Tibial artery (tissue), 4 donors: ENCODE data around the gene MT1G.

Experiments
- DNase-seq, 2 donors: peaks; one replicate each; pipeline ENCODE4 v3.0.0-alpha.2; 2019
- H3K27ac ChIP-seq, 2 donors: fragments of 200-600 bp; sonication (generic) in 1 of 2; 1 replicate in 1 of 2; 2 replicates in 1 of 2; pipeline ENCODE4 v1.5.1; 2018 to 2019; ENCODE audit warnings: mild to moderate bottlenecking in 1 of 2
- H3K27me3 ChIP-seq, 2 donors: fragments of 200-600 bp; sonication (generic) in 1 of 2; one replicate each; pipeline versions ENCODE4 v1.5.1 to v1.6.0; 2016 to 2019
- H3K36me3 ChIP-seq, 3 donors: fragments of 200-600 bp; sonication (generic) in 2 of 3; one replicate each; pipeline ENCODE4 v1.5.1; 2016 to 2019; ENCODE audit warnings: mild to moderate bottlenecking in 2 of 3
- H3K4me1 ChIP-seq, 4 donors: fragments of 200-600 bp; sonication (generic) in 2 of 4; 1 replicate in 3 of 4; 2 replicates in 1 of 4; pipeline ENCODE4 v1.5.1; 2016 to 2019
- H3K4me3 ChIP-seq, 2 donors: fragments of 200-600 bp; sonication (generic) in 1 of 2; 1 replicate in 1 of 2; 2 replicates in 1 of 2; pipeline ENCODE4 v1.5.1; 2018 to 2019; ENCODE audit warnings: mild to moderate bottlenecking in 2 of 2
- H3K9me3 ChIP-seq, 3 donors: fragments of 200-600 bp; sonication (generic) in 1 of 3; one replicate each; pipeline ENCODE4 v1.5.1; 2016 to 2019
- intact Hi-C: fragments of 100-400 bp; cut with DNase I; formaldehyde crosslinking; loops from one replicate; pipeline ENCODE4 v1.15.0; 2023; ENCODE audit warnings: low total_unique reads
- TF ChIP-seq, protein P1 (sequence below), 2 experiments: fragments of 200-600 bp in 1 of 2; fragments of 450-650 bp in 1 of 2; IDR thresholded peaks; one replicate each; pipeline ENCODE4 v1.5.1; 2017 to 2019; ENCODE audit warnings: antibody characterized with exemption in 2 of 2, mild to moderate bottlenecking in 1 of 2, moderate library complexity in 1 of 2

Gene MT1G

GRCh38 chr16:56684256-56684925 lies 16.5 kb upstream of the MT1G start:
- no peak for DNase-seq
- Histone ChIP-seq H3K36me3 (peaks cover 6 to 25% (median 14%) of the 10 kb centered on the region in 3 donors), H3K27ac (peak overlapping the region; percentile 87 to 88), H3K4me3 (peak overlapping the region; percentile 80 to 82), H3K9me3 (peaks cover 0 to 10% (median 0%) of the 10 kb centered on the region in 3 donors), H3K4me1 (peaks cover 0 to 39% (median 10%) of the 10 kb centered on the region in 4 donors), H3K27me3 (no peaks in the 10 kb centered on the region)
- intact Hi-C loops = loop anchor here (5.0 kb wide), 1 partner anchor 77 kb away; the partner anchor contains the start of gene MT2A
- TF ChIP-seq, protein P1, sequence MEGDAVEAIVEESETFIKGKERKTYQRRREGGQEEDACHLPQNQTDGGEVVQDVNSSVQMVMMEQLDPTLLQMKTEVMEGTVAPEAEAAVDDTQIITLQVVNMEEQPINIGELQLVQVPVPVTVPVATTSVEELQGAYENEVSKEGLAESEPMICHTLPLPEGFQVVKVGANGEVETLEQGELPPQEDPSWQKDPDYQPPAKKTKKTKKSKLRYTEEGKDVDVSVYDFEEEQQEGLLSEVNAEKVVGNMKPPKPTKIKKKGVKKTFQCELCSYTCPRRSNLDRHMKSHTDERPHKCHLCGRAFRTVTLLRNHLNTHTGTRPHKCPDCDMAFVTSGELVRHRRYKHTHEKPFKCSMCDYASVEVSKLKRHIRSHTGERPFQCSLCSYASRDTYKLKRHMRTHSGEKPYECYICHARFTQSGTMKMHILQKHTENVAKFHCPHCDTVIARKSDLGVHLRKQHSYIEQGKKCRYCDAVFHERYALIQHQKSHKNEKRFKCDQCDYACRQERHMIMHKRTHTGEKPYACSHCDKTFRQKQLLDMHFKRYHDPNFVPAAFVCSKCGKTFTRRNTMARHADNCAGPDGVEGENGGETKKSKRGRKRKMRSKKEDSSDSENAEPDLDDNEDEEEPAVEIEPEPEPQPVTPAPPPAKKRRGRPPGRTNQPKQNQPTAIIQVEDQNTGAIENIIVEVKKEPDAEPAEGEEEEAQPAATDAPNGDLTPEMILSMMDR (IDR thresholded peaks at IDR 0.05) = no peak

- H3K4me3 ChIP-seq = peak overlapping the region; percentile 80 to 82
- H3K4me1 ChIP-seq = peaks cover 0 to 39% (median 10%) of the 10 kb centered on the region in 4 donors
- H3K9me3 ChIP-seq = peaks cover 0 to 10% (median 0%) of the 10 kb centered on the region in 3 donors
- TF ChIP-seq, protein P1 (IDR thresholded peaks at IDR 0.05) = no peak
- no peak for DNase-seq
- H3K27ac ChIP-seq = peak overlapping the region; percentile 87 to 88
- H3K36me3 ChIP-seq = peaks cover 6 to 25% (median 14%) of the 10 kb centered on the region in 3 donors
- intact Hi-C loops = loop anchor here (5.0 kb wide), 1 partner anchor 76 kb away; the partner anchor contains the start of gene MT2A
- no peaks in the 10 kb centered on the region for H3K27me3 ChIP-seq
These were observed 15.7 kb upstream of the MT1G start for GRCh38 chr16:56683424-56684172.

DNA sequence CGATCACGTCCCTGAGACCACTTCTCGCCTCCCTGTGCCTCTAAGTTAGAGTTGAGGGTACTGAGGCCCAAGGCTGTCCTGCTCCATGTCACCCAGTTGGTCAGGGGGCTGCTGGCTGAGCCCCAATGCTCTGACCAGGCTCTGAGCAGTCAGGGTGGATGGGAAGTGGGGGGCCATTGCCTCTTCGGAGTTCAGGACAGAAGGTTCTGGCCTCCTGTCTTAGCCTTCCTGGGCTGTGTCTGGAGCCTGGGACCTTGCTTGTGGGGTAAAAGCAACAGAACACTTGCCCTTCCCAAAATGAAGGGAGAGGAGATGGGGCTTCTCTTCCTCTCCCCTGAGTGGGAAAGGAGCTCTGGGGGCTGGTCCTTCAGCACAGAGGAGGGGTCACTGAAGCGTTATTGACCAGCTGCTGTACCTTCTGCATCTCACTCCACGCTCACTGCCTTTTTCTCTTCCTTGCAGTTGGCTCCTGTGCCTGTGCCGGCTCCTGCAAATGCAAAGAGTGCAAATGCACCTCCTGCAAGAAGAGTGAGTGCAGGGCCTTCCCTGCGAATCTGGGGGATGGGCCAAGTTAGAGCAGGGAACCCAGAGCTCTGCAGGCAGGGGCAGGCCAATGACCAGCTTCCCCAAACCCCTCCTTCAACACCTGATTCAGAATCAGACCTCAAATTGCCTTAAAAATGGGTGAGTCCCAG lies 15.0 kb upstream of the MT1G start:
- Histone ChIP-seq H3K27ac (peak overlapping the region; percentile 87 to 88), H3K4me1 (peaks cover 0 to 39% (median 10%) of the 10 kb centered on the region in 4 donors), H3K4me3 (peak overlapping the region; percentile 80 to 82), H3K36me3 (peaks cover 6 to 25% (median 14%) of the 10 kb centered on the region in 3 donors), H3K27me3 (no peaks in the 10 kb centered on the region), H3K9me3 (peaks cover 0 to 10% (median 0%) of the 10 kb centered on the region in 3 donors)
- intact Hi-C loops = loop anchor here (5.0 kb wide), 1 partner anchor 76 kb away; the partner anchor contains the start of gene MT2A
- TF ChIP-seq, protein P1 (IDR thresholded peaks at IDR 0.05) = no peak
- DNase-seq = no peak

DNA sequence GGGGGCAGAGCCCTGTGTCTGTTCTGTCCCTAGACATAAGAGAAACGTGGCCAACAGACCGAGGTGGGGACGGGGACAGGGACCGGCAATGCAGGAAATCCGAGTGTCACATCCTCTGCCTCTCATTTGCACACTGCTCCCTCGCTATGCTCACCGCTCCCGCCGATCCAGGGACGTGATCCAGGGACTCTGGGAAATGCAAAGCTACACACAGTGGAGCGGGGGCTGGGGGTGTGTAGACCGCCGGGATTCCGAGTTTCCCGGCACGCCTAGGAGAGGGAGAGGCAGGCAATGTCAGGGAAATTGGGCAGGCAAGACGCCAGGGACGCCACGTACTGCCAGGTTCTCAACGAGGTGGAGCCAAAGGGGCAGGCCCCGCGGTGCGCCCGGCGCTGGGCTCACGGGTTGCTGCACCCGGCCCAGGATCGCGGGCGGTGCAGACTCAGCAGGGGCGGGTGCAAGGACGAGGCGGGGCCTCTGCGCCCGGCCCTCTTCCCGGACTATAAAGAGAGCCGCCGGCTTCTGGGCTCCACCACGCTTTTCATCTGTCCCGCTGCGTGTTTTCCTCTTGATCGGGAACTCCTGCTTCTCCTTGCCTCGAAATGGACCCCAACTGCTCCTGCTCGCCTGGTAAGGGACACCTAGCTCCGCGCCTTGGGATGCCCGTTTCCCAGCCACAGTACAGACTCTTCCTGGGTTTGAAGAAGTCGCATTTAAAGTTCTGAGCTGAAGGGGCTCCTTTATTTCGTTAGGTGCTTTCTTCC lies 14.3 kb upstream of the MT1G start, which contains the start of gene MT1X:
TSS of gene MT1X (plus strand) at position 532 of the 764 bp plus-strand sequence. CDS start at position 603, 71 bp downstream.
- peak within 1 kb of the TSS; percentile 87 to 88 for H3K27ac ChIP-seq
- H3K27me3 ChIP-seq = no peaks in the 10 kb centered on the region
- TF ChIP-seq, protein P1 (IDR thresholded peaks at IDR 0.05) = no peak
- peak; percentile 94 to 98 for DNase-seq
- intact Hi-C loops = loop anchor here (5.0 kb wide), 1 partner anchor 75 kb away; the partner anchor contains the start of gene MT2A
- peaks cover 0 to 39% (median 10%) of the 10 kb centered on the region in 4 donors for H3K4me1 ChIP-seq
- H3K9me3 ChIP-seq = peaks cover 0 to 9% (median 0%) of the 10 kb centered on the region in 3 donors
- peak within 1 kb of the TSS; percentile 80 to 82 for H3K4me3 ChIP-seq
- peaks cover 6 to 25% (median 14%) of the 10 kb centered on the region in 3 donors for H3K36me3 ChIP-seq
